Activated CD4-positive, alpha-beta T cell treated with anti-CD3 and anti-CD28 coated beads, Interleukin-2, amount 10 ng/mL, durations not matched to agents 24 days and 14 days (primary cell): Measurements from ENCODE around the gene PACSIN2. TPM values are rescaled to one million over a fixed set of nuclear protein-coding genes. Genes with fewer than 3 reads are reported as not detected.

Experiments
- DNase-seq: peaks from one replicate; pipeline ENCODE4 v3.0.0; 2022
- H3K27ac Mint-ChIP-seq: one replicate; pipeline ENCODE4 v1.8.0; 2022; ENCODE audit warnings: mild to moderate bottlenecking, mixed read lengths
- H3K27me3 Mint-ChIP-seq: one replicate; pipeline ENCODE4 v1.8.0; 2022; ENCODE audit warnings: mixed read lengths
- H3K36me3 Mint-ChIP-seq: one replicate; pipeline ENCODE4 v1.8.0; 2022; ENCODE audit warnings: low read depth, mild to moderate bottlenecking, mixed read lengths
- H3K4me1 Mint-ChIP-seq: one replicate; pipeline ENCODE4 v1.8.0; 2021; ENCODE audit warnings: mixed read lengths
- H3K4me3 Mint-ChIP-seq: one replicate; pipeline ENCODE4 v1.8.0; 2022; ENCODE audit warnings: mild to moderate bottlenecking, moderate library complexity, mixed read lengths
- H3K9me3 Mint-ChIP-seq: one replicate; pipeline ENCODE4 v1.8.0; 2021; ENCODE audit warnings: mixed read lengths
- intact Hi-C: fragments of 100-400 bp; cut with micrococcal nuclease; formaldehyde crosslinking; loops from one replicate; pipeline ENCODE4 v1.15.1; 2023
- total RNA-seq: library from RNA; stranded (reverse); gene quantifications from 2 replicates; pipeline ENCODE4 v1.2.3, GENCODE V29; 2022

Gene PACSIN2
- total RNA-seq, 1 donor from 2014 or later: 32.5 TPM

DNA sequence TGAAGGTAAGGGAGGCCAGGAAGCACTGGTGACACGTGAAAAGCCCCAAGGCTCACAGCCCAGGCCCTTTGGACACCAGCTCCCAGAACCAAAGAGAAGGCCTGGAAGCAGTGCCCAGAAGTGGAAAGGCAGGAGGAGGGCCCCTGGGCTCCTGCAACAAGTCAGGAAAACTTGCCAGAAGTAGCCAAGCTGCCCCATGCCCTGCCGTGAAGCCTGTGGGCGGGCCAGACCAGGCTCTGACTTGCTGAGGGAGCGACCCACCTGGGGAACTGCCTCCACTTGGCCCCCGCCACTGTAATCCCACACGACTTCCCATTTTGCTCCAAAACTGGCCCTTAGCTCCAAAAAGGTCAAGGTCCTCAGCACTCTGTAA is 106.6 kb downstream of the PACSIN2 start:
- no peaks in the 10 kb centered on the region for H3K27me3 Mint-ChIP-seq
- DNase-seq: no peak
- no peak overlapping the region for H3K4me3 Mint-ChIP-seq
- intact Hi-C loops: no loop called here
- peaks cover 6% of the 10 kb centered on the region for H3K36me3 Mint-ChIP-seq
- no peaks in the 10 kb centered on the region for H3K9me3 Mint-ChIP-seq
- no peaks in the 10 kb centered on the region for H3K4me1 Mint-ChIP-seq
- no peak overlapping the region for H3K27ac Mint-ChIP-seq

DNA sequence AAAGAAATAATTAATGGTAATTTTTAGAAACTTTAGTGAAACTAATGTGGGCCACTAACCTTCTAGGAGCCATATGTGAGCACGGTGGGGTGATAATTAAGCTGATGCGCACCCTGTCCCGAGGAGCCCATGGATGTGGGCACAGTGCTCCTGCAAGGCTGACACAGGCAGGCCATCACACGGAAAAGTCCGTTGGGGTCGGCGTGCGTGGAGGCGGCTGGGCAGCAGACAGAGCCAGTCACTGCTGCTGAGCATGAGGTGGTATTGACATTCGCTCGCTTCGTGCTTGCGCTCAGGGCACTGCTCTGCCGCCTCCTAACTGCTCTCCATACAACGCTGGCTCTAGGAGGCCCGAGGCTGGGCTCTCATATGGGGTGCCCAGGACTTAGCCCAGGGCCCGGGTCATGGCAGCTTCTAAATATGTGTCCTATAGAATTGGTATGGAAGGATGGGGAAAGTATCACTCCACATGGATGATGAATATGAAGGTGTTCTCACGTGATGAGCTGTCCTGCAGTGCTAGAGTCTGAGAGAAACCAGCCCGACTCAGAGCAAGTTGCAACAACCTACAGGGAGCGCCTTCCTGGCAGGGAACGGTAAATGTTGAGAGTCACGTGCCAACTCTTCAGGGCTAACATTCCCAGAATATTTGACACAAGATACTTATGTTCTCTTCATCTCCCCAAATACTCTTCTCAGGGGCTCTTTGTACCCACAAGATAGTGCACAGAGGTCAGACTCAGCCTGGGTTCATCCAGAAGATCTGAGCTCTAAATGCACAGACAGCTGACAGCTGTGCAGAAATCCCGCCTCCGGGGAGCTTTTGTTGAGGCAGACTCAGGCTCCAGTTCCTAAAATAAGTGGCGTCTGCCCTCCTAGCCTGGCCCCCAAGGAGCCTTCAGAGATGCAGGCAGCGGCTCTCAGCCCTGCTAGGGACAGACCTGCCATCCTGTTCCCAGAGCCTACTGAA is 107.3 kb downstream of the PACSIN2 start:
- H3K4me3 Mint-ChIP-seq: no peak overlapping the region
- no peaks in the 10 kb centered on the region for H3K9me3 Mint-ChIP-seq
- H3K27ac Mint-ChIP-seq: no peak overlapping the region
- H3K4me1 Mint-ChIP-seq: no peaks in the 10 kb centered on the region
- intact Hi-C loops: no loop called here
- peaks cover 6% of the 10 kb centered on the region for H3K36me3 Mint-ChIP-seq
- DNase-seq: no peak
- H3K27me3 Mint-ChIP-seq: no peaks in the 10 kb centered on the region

DNA sequence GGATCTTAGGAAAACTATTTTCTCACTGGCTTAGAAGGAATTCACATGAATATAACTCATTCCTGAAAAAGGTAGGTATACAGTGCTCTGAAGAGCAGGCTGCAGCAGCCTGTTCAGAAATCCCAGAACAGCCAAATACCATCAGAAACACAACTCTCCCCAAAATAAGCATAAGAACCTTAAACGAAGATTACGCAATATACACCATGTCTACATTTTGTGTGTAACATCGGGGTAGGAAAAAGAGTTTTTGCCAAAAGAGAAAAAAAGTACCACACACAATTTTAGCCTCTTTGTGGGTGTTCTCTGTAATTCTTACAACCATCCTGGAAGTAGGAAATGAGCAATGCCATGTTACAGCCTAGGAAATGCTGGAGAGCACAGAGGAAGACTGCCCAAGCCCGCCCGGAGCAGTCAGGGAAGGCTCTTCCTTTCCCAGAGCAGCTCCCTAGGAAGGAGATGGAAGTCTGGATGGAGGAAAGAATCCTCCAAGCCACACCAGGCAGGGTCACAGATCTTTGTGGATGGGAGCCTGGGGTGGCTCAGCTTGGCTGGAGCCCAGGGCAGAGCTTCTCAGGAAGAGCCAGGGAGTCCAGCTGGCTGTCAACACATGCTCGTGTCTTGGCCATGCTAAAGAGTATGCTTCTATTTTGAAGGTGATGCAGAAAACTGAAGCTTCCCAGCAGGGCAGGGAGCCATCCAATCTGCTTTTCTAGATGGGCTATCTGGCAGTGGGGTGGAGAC is 108.2 kb downstream of the PACSIN2 start:
- H3K36me3 Mint-ChIP-seq: peaks cover 6% of the 10 kb centered on the region
- no peak overlapping the region for H3K4me3 Mint-ChIP-seq
- no peak overlapping the region for H3K27ac Mint-ChIP-seq
- H3K27me3 Mint-ChIP-seq: no peaks in the 10 kb centered on the region
- no peaks in the 10 kb centered on the region for H3K9me3 Mint-ChIP-seq
- DNase-seq: no peak
- no peaks in the 10 kb centered on the region for H3K4me1 Mint-ChIP-seq
- intact Hi-C loops: no loop called here

DNA sequence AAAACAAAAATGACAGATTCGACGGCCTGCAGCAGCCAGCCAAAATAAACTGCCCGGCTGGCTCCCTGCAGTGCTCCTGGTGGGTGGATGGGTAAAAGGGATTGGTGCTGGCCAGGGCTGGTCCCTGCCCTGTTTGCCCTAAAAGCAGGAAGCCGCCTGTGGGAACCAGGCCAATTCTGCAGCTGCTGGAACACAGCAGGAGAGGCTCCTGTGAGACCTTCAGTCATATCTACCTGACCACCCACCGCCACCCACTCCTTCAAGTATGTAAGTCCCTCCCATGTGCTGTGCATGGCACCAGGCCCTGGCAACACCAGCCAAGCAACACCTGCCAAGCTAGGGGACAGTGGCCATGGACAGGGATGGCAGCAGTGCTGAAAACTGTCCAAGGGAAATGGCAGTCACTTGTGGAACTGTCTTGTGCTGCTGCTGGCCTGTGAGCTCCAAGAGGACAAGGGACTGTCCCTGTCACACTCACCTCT is 109.2 kb downstream of the PACSIN2 start:
- no peak overlapping the region for H3K27ac Mint-ChIP-seq
- intact Hi-C loops: no loop called here
- no peak overlapping the region for H3K4me3 Mint-ChIP-seq
- H3K27me3 Mint-ChIP-seq: no peaks in the 10 kb centered on the region
- DNase-seq: no peak
- H3K9me3 Mint-ChIP-seq: no peaks in the 10 kb centered on the region
- no peaks in the 10 kb centered on the region for H3K4me1 Mint-ChIP-seq
- H3K36me3 Mint-ChIP-seq: peaks cover 3% of the 10 kb centered on the region

DNA sequence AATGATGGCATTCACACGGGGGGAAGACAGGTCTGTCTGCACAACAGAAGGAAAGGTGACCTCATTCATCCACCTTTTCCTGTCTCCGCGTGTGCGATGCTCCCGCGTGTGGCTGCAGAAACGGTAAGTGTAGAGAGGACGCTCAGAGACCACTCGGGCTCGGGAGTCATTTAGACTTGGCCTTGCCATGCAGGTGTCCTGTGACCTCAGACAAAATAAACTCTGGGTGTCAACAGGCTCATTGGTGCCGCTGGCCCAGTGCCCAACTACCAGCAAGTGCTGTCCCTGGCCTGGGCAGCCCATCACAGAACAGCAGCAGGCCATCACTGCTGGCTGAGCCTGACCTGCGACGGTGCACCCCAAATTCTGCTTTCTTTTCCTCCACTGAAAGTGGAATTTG is 109.7 kb downstream of the PACSIN2 start:
- no peaks in the 10 kb centered on the region for H3K9me3 Mint-ChIP-seq
- H3K36me3 Mint-ChIP-seq: peaks cover 3% of the 10 kb centered on the region
- intact Hi-C loops: no loop called here
- H3K27me3 Mint-ChIP-seq: no peaks in the 10 kb centered on the region
- no peak overlapping the region for H3K27ac Mint-ChIP-seq
- DNase-seq: no peak
- no peak overlapping the region for H3K4me3 Mint-ChIP-seq
- H3K4me1 Mint-ChIP-seq: no peaks in the 10 kb centered on the region

DNA sequence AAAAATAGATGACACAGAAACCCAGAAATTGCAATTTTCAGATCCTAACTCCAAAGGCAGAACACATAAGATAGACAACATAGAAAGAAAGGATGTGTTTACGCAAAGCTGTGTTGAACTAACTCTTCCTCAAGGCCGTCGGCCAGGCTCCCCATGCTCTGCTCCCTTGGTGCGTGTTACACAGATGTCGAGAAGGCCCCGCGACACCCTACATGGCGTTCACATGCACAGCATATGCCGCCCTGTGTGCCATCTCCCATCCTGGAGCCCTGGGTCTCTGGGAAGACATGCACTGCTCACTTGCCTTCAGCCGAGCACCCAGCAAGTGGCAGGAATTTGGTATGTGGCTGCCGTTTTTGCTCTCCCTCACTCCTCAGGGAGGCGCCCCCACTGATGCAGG is 110.9 kb downstream of the PACSIN2 start:
- H3K27me3 Mint-ChIP-seq: no peaks in the 10 kb centered on the region
- H3K4me3 Mint-ChIP-seq: no peak overlapping the region
- no peaks in the 10 kb centered on the region for H3K4me1 Mint-ChIP-seq
- no peaks in the 10 kb centered on the region for H3K9me3 Mint-ChIP-seq
- peaks cover 5% of the 10 kb centered on the region for H3K36me3 Mint-ChIP-seq
- DNase-seq: no peak
- no peak overlapping the region for H3K27ac Mint-ChIP-seq
- intact Hi-C loops: no loop called here

DNA sequence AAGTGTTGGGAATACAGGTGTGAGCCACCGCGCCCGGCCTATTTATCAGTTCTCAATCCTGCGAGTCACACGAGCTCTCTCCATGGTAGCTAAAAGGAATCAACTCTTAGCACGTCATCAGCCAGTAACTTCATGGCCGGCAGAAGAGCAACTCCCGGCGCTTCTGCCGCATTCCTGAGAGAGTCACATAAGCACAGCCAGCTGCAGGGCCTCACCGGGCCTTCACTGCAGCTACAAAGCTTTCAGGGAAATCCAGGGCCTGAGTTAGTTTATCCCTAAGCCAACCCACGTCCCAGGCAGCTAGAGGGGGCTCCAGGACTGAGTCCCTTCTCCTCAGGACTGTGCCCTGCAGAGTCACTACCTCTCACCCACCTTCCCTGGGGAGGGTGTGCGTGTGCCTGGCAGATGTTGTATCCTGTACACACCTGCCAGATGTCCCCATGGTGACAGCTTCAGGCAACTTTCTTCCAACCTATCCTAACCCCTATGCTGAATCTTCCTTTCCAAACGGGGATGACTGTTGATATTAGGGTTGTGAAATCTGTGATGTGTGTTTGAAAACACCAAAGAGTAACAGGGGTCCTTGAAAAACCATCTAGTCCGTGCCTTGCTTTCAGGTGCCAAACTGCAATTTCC is 112.0 kb downstream of the PACSIN2 start:
- no peak overlapping the region for H3K27ac Mint-ChIP-seq
- no peak overlapping the region for H3K4me3 Mint-ChIP-seq
- no peak for DNase-seq
- no peaks in the 10 kb centered on the region for H3K27me3 Mint-ChIP-seq
- H3K36me3 Mint-ChIP-seq: peaks cover 5% of the 10 kb centered on the region
- intact Hi-C loops: no loop called here
- H3K4me1 Mint-ChIP-seq: no peaks in the 10 kb centered on the region
- H3K9me3 Mint-ChIP-seq: no peaks in the 10 kb centered on the region

DNA sequence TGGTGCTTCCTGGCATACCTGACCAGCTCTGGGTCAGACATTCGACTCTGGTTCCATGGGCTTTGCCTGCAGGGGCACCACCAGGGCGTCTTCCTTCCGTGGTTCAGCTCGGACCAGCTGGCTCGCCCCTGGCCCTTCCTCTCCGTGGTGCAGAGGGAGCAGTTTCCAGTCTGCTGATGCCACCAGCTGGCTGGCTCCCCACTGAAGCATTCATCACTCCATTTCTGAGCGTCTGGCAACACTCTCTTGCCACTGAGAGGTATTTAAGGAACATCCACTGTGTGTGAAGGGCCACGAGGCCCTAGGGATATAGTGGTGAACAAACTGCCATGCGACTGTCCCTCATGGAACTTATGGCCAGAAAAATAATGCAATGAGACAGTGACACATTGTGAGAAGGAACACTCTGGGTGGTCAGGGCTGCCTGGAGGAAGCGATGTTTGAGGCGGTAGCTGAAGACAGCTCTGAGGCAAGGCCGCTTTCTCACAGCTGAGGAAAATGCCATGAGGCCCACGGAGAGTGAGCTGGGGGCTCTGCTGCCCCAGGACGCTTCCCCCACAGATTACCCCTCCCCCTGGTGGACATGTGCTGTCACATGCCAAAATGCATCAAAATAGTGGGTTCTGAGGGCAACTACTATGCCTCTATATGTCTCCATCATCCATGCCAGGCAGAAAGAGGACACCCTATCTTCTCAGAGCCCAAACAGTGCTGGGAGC is 113.0 kb downstream of the PACSIN2 start:
- H3K27ac Mint-ChIP-seq: no peak overlapping the region
- H3K27me3 Mint-ChIP-seq: no peaks in the 10 kb centered on the region
- H3K9me3 Mint-ChIP-seq: no peaks in the 10 kb centered on the region
- H3K4me3 Mint-ChIP-seq: no peak overlapping the region
- no peak for DNase-seq
- H3K4me1 Mint-ChIP-seq: peaks cover 4% of the 10 kb centered on the region
- intact Hi-C loops: no loop called here
- peaks cover 5% of the 10 kb centered on the region for H3K36me3 Mint-ChIP-seq

DNA sequence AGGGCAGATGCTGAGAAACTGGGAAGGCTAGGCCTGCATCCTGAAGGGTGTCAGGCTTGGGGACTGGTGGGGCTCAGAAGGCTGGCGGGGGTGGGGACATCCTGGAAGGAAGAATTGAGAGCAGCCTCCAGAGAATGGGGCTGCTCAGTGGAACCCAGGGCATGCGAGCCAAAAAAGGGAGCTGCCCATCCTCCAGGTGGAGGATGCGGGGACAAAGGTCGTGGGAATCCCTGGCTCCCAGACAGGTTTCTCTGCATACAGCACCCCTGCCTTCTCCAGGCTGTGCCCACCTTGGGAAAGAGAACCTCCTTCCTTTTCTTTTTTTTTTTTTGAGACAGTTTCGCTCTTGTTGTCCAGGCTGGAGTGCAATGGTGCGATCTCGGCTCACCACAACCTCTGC is 117.0 kb downstream of the PACSIN2 start:
- H3K36me3 Mint-ChIP-seq: peaks cover 2% of the 10 kb centered on the region
- no peaks in the 10 kb centered on the region for H3K9me3 Mint-ChIP-seq
- no peak overlapping the region for H3K4me3 Mint-ChIP-seq
- H3K4me1 Mint-ChIP-seq: peaks cover 32% of the 10 kb centered on the region
- H3K27me3 Mint-ChIP-seq: no peaks in the 10 kb centered on the region
- H3K27ac Mint-ChIP-seq: no peak overlapping the region
- intact Hi-C loops: loop anchor here (5.0 to 10.0 kb wide), 2 partner anchors 34 to 67 kb away; no protein-coding TSS in a partner anchor
- no peak for DNase-seq

DNA sequence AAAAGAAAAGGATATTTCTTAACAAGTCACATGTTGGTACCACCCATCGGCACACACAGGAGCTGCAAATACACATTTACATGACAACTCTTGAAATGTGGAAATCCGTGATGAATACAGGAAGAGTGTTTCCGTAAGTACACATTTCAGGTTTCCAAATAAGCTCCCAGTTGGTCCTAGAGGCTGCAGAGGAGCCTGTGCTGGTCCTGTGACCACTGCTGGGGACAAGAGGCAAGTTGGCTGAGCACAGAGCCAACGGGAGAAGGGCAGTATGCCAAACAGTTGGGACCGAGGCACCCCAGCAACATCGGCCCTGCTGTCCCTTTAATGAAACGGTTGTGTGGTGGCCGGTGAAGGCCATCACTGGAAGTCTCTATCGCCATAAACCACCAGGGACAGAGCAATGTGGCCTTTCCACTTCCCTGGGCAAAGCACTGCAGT is 119.4 kb downstream of the PACSIN2 start:
- Mint-ChIP-seq H3K4me1 (peaks cover 34% of the 10 kb centered on the region), H3K27me3 (no peaks in the 10 kb centered on the region), H3K9me3 (no peaks in the 10 kb centered on the region), H3K4me3 (peak overlapping the region; percentile 16), H3K27ac (peak overlapping the region; percentile 78), H3K36me3 (peaks cover 4% of the 10 kb centered on the region)
- intact Hi-C loops: loop anchor here (1.0 to 10.0 kb wide), 3 partner anchors 32 to 69 kb away; no protein-coding TSS in a partner anchor
- DNase-seq: no peak

DNA sequence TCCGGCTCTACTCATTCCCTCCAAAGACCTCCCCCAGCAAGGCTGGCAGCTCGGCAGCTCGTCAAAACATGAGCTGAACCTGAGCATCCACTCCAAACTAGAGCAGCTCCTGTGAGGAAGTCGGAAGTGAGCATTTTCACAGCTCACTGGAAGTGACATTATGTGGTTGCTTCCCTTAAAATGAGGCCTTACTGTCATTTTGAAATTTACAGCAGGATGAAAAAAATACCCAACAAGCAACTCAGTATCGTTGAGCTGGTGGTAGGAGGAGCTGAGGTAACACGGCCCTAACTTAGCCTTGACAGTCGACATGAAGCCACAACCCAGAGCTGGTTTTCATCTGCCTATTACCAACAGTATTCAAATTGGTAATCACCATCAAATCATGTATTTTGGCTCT is 119.9 kb downstream of the PACSIN2 start:
- no peaks in the 10 kb centered on the region for H3K27me3 Mint-ChIP-seq
- peaks cover 34% of the 10 kb centered on the region for H3K4me1 Mint-ChIP-seq
- peaks cover 4% of the 10 kb centered on the region for H3K36me3 Mint-ChIP-seq
- DNase-seq: peak; percentile 73
- intact Hi-C loops: loop anchor here (1.0 to 10.0 kb wide), 3 partner anchors 32 to 70 kb away; no protein-coding TSS in a partner anchor
- peak overlapping the region; percentile 16 for H3K4me3 Mint-ChIP-seq
- no peaks in the 10 kb centered on the region for H3K9me3 Mint-ChIP-seq
- H3K27ac Mint-ChIP-seq: peak overlapping the region; percentile 78

DNA sequence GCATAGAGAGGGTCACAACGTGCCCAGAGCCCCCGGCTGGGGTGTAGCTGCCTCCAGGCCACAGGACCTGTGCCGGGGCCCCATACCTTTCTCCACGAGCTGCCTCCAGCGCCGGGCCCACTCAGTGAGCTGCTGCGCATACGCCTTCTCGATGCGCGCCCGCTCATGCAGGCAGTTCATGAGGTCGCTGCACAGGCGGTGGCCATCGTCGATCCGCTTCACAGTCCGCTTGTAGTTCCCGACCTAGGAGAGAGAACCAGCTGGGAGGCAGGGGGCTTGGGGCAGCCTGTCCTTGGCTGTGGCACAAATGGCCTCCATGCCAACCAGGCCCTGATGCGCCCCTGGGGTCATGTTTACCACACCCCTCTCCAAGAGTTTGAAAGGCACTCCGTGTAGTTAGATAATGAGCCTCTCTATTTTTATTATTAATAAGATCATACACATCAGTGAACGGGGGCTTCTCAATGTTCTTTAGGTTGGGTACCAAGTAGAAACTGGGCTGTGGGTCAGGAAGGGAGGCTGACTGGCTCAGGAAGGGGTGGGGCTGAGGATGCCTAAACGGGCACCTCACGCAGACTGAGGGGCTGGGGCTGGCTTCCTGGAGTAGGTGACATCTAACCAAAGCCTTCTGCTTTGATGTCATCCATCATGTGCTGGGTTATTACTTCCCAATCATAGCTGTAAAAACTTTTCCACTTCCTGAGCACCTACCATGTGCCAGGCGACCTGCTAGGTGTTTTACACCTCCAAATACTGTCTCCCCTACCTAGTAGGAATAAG is 121.4 kb downstream of the PACSIN2 start:
- intact Hi-C loops: loop anchor here (10.0 kb wide), 1 partner anchor 71 kb away; no protein-coding TSS in a partner anchor
- Mint-ChIP-seq H3K27me3 (no peaks in the 10 kb centered on the region), H3K4me3 (no peak overlapping the region), H3K36me3 (peaks cover 8% of the 10 kb centered on the region), H3K9me3 (no peaks in the 10 kb centered on the region), H3K27ac (peak overlapping the region; percentile 66), H3K4me1 (peaks cover 45% of the 10 kb centered on the region)
- DNase-seq: peak; percentile 63
